HCT116 (cell line): ENCODE measurements around the gene LRRC74B.

ENCODE experiments used
- EZH2 ChIP-seq: fragments of 200-600 bp; sonication (generic); IDR thresholded peaks from 2 replicates; pipeline ENCODE4 v1.6.1; 2017; ENCODE audit warnings: antibody characterized with exemption, mixed run types
- JUND ChIP-seq: IDR thresholded peaks from 2 replicates; pipeline ENCODE4 v1.6.1; 2012
- POLR2A ChIP-seq: IDR thresholded peaks from 2 replicates; pipeline ENCODE4 v1.7.0; 2011; ENCODE audit warnings: borderline replicate concordance; ENCODE audit not compliant: insufficient read depth, insufficient read length; ENCODE audit errors: extremely low read depth
- POLR2AphosphoS5 ChIP-seq: IDR thresholded peaks from 2 replicates; pipeline ENCODE4 v1.6.1; 2011; ENCODE audit warnings: mild to moderate bottlenecking, low read depth, low read length, moderate library complexity
- YY1 ChIP-seq: IDR thresholded peaks from 2 replicates; pipeline ENCODE4 v1.6.1; 2011; ENCODE audit warnings: low read length, low read depth, moderate library complexity, mild to moderate bottlenecking; ENCODE audit not compliant: insufficient replicate concordance; ENCODE audit errors: extremely low read depth
- TF ChIP-seq, protein P1 (sequence below), 3 experiments: fragments of 200-600 bp in 1 of 3; sonication (generic) in 1 of 3; IDR thresholded peaks in 2 of 3; conservative IDR thresholded peaks in 1 of 3; 2 replicates each; pipeline ENCODE4 v1.5.1; 2012 to 2017; ENCODE audit warnings: low read depth in 2 of 3, low read length in 2 of 3, antibody characterized with exemption in 1 of 3, borderline replicate concordance in 1 of 3, control low read depth in 1 of 3, mild to moderate bottlenecking in 1 of 3, mixed read lengths in 1 of 3, mixed run types in 1 of 3, moderate library complexity in 1 of 3; ENCODE audit not compliant: insufficient read depth in 1 of 3

DNA sequence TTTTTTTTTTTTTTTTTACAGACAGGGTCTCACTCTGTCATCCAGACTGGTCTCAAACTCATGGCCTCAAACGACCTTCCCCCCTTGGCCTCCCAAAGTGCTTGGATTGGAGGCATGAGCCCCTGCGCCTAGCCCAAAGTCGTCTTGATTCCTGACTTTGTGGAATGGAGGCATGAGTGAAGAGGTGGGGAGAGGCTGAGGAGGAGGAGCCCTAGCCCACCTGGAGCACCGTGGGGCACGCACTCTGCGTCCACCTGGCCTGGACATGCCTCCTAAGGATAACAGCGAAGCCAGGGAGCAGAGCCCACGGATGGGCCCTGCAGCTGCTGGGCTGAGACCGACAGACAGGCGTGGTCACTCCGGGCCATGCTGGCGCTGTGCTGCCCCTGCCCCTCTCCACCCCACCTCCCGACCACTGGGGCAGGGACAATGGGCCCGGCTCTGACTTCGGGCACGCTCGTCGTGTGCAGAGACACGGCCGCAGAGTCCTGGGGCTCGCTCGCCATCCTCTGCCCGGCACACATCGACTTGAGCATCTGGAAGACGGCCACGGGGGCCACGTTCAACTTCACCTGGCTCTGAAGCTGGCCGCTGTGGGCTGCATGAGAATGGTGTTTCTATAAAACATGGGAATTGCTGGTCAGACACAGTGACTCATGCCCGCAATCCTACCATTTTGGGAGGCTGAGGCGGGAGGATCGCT lies 34.8 kb downstream of the LRRC74B start:
- TF ChIP-seq, protein P1, sequence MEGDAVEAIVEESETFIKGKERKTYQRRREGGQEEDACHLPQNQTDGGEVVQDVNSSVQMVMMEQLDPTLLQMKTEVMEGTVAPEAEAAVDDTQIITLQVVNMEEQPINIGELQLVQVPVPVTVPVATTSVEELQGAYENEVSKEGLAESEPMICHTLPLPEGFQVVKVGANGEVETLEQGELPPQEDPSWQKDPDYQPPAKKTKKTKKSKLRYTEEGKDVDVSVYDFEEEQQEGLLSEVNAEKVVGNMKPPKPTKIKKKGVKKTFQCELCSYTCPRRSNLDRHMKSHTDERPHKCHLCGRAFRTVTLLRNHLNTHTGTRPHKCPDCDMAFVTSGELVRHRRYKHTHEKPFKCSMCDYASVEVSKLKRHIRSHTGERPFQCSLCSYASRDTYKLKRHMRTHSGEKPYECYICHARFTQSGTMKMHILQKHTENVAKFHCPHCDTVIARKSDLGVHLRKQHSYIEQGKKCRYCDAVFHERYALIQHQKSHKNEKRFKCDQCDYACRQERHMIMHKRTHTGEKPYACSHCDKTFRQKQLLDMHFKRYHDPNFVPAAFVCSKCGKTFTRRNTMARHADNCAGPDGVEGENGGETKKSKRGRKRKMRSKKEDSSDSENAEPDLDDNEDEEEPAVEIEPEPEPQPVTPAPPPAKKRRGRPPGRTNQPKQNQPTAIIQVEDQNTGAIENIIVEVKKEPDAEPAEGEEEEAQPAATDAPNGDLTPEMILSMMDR (IDR thresholded peaks at IDR 0.05 in 2 of 3, conservative IDR thresholded peaks at IDR 0.05 in 1 of 3; ENCODE audit: borderline replicate concordance in 1 of 3, insufficient read depth in 1 of 3, low read depth in 2 of 3, low read length in 2 of 3) = no peak
- TF ChIP-seq YY1 (no peak), EZH2 (no peak), POLR2AphosphoS5 (no peak), JUND (no peak), POLR2A (no peak)
